Measurements from ENCODE around the gene ABHD2. TPM values are rescaled to one million over a fixed set of nuclear protein-coding genes. Genes with fewer than 3 reads are reported as not detected.

ABHD2 gene
- total RNA-seq, 1 experiment from 2014 or later = 15.6 TPM

- H4K8ac ChIP-seq (replicated peaks; ENCODE audit: insufficient read length, low read depth, low read length) = no peak overlapping the region
- no peak overlapping the region for H2BK15ac ChIP-seq (ENCODE audit: low read depth, low read length)
- no peak overlapping the region for H3K9ac ChIP-seq (ENCODE audit: extremely low read depth, insufficient read length, low read length)
- no peak overlapping the region for H3K56ac ChIP-seq (ENCODE audit: insufficient read length, low read depth, low read length)
- no peak overlapping the region for H3K4me2 ChIP-seq (ENCODE audit: insufficient read depth, insufficient read length, low read length)
- no peak overlapping the region for H4K91ac ChIP-seq (ENCODE audit: insufficient read length, low read depth, low read length)
- no CpG with 5 or more reads among the region's 2 CpGs for WGBS (ENCODE audit: extremely low coverage, insufficient read length, low lambda C conversion rate)
- H3K23ac ChIP-seq (ENCODE audit: insufficient read length, low read depth, low read length) = no peak overlapping the region
- peaks cover 29 to 52% of the 10 kb centered on the region in 2 experiments for H3K4me1 Mint-ChIP-seq
- no peak overlapping the region for H4K5ac ChIP-seq (ENCODE audit: insufficient read length, low read depth, low read length)
- no peaks in the 10 kb centered on the region for H3K27me3 Mint-ChIP-seq (ENCODE audit: low read depth)
- no peak overlapping the region for H3T11ph ChIP-seq (ENCODE audit: low read length)
- H3K4me3 Mint-ChIP-seq = no peak overlapping the region
- no peaks in the 10 kb centered on the region for H3K9me3 Mint-ChIP-seq
- H2AFZ ChIP-seq (ENCODE audit: low read length) = no peak overlapping the region
- no peak overlapping the region for H3K27ac Mint-ChIP-seq
- no peaks in the 10 kb centered on the region for H3K27me3 ChIP-seq (ENCODE audit: insufficient read depth, low read length)
- TF ChIP-seq CTCF (conservative IDR thresholded peaks at IDR 0.05) = no peak
- H3K14ac ChIP-seq (ENCODE audit: insufficient read depth, low read length) = no peak overlapping the region
- H3K4me1 ChIP-seq (ENCODE audit: insufficient read depth, low read length) = peaks cover 4% of the 10 kb centered on the region; the same call in 1 of the 2 replicates
- H2BK5ac ChIP-seq (ENCODE audit: insufficient read length, low read length) = no peak overlapping the region
- no peak overlapping the region for H2AK5ac ChIP-seq (ENCODE audit: insufficient read length, low read length)
- no peak overlapping the region for H2BK12ac ChIP-seq (ENCODE audit: insufficient read length, low read depth, low read length)
- peaks cover 0 to 24% (median 19%) of the 10 kb centered on the region in 3 experiments; a peak in 5 of 7 replicates for H3K36me3 Mint-ChIP-seq (ENCODE audit: insufficient read depth in 1 of 3, low read depth in 3 of 3)
- no peak for DNase-seq
- H2BK120ac ChIP-seq (ENCODE audit: low read depth, low read length, poor library complexity, severe bottlenecking) = no peak overlapping the region
- no peaks in the 10 kb centered on the region for H3K9me3 ChIP-seq (ENCODE audit: control insufficient read depth, low read depth, low read length)
- no peak overlapping the region for H3K18ac ChIP-seq (ENCODE audit: insufficient read length, low read depth, low read length)
- H3K27ac ChIP-seq (ENCODE audit: insufficient read length, low read depth, low read length) = no peak overlapping the region
- no peak overlapping the region for H2BK20ac ChIP-seq (ENCODE audit: low read depth, low read length, poor library complexity, severe bottlenecking)
- no peak overlapping the region for H3K4ac ChIP-seq (ENCODE audit: low read depth, low read length)
- no peaks in the 10 kb centered on the region for H3K79me1 ChIP-seq (ENCODE audit: insufficient read depth, low read depth, low read length, poor library complexity, severe bottlenecking)
- no peaks in the 10 kb centered on the region for H3K23me2 ChIP-seq (ENCODE audit: insufficient read length, low read depth, low read length, poor library complexity, severe bottlenecking)
- no peaks in the 10 kb centered on the region for H4K20me1 ChIP-seq (ENCODE audit: control insufficient read depth, insufficient read depth, insufficient read length)
- no peaks in the 10 kb centered on the region for H3K79me2 ChIP-seq (ENCODE audit: insufficient read depth, low read length)
These were observed 30.3 kb downstream of the ABHD2 start for GRCh38 chr15:89118481-89118989.
